Non-pigmented ciliary epithelial cell (primary cell): ENCODE measurements around the gene ZNF628.
"Not testable (repeated sequence)": the region's sequence is repeated elsewhere in the genome, so short reads cannot be mapped to it uniquely, and the experiment has no call there.

ENCODE experiments used
- DNase-seq: peaks from one replicate; pipeline ENCODE4 v3.0.0-alpha.2; 2010; ENCODE audit warnings: low read depth

ZNF628 gene

GRCh38 chr19:55476100-55476775 lies at the start of gene ZNF628:
TSS of gene ZNF628 (plus strand) at chr19:55476617. CDS start at chr19:55479911, 3,294 bp downstream.
- DNase-seq: peak; percentile 88

GRCh38 chr19:55431183-55431582 lies 45.2 kb upstream of the ZNF628 start:
- no peak for DNase-seq

- DNase-seq: no peak
Measured at GRCh38 chr19:55432241-55432959, 44.0 kb upstream of the ZNF628 start.

GRCh38 chr19:55433292-55433691 lies 43.1 kb upstream of the ZNF628 start:
- no peak for DNase-seq

- no peak for DNase-seq
Measured at GRCh38 chr19:55434356-55434919, 42.0 kb upstream of the ZNF628 start.

- no peak for DNase-seq
Measured at GRCh38 chr19:55435020-55435419, 41.4 kb upstream of the ZNF628 start.

- no peak for DNase-seq
Measured at GRCh38 chr19:55436847-55437246, 39.6 kb upstream of the ZNF628 start.

- DNase-seq: no peak
Measured at GRCh38 chr19:55437410-55437809, 39.0 kb upstream of the ZNF628 start.

- no peak for DNase-seq
Measured at GRCh38 chr19:55439052-55439451, 37.4 kb upstream of the ZNF628 start.

- DNase-seq: no peak
Measured at GRCh38 chr19:55440411-55441105, 35.9 kb upstream of the ZNF628 start.

GRCh38 chr19:55441319-55441691 lies 35.1 kb upstream of the ZNF628 start:
- no peak for DNase-seq

- DNase-seq: no peak
Measured at GRCh38 chr19:55441692-55442321, 34.6 kb upstream of the ZNF628 start.

- DNase-seq: no peak
Measured at GRCh38 chr19:55442372-55442961, 34.0 kb upstream of the ZNF628 start.

GRCh38 chr19:55443045-55443823 lies 33.2 kb upstream of the ZNF628 start, which contains the start of gene SHISA7:
TSS of gene SHISA7 (minus strand) at chr19:55443300. CDS start at chr19:55442863, 437 bp downstream.
- no peak for DNase-seq

GRCh38 chr19:55443824-55444480 lies 32.5 kb upstream of the ZNF628 start:
- DNase-seq: no peak

- DNase-seq: no peak
Measured at GRCh38 chr19:55444646-55445045, 31.8 kb upstream of the ZNF628 start.

- DNase-seq: no peak
Measured at GRCh38 chr19:55446060-55446459, 30.4 kb upstream of the ZNF628 start.

- no peak for DNase-seq
Measured at GRCh38 chr19:55447421-55448174, 28.8 kb upstream of the ZNF628 start.

GRCh38 chr19:55448175-55448490 lies 28.3 kb upstream of the ZNF628 start:
- DNase-seq: not testable (repeated sequence)

GRCh38 chr19:55449469-55449868 lies 26.9 kb upstream of the ZNF628 start:
- DNase-seq: no peak
